SK-N-MC (cell line): ENCODE measurements around the gene OPN1LW.

ENCODE experiments used
- DNase-seq: peaks from one replicate; pipeline ENCODE4 v3.0.0-alpha.2; 2011; ENCODE audit warnings: low read depth, low spot score
- H3K27ac ChIP-seq: fragments of 200-600 bp; sonication (generic); 2 replicates; pipeline ENCODE4 v1.5.1; 2016; ENCODE audit warnings: mixed run types
- H3K36me3 ChIP-seq: fragments of 200-600 bp; sonication (generic); 2 replicates; pipeline ENCODE4 v1.6.1; 2017; ENCODE audit warnings: antibody characterized with exemption, low read length, mixed read lengths; ENCODE audit not compliant: insufficient read depth
- H3K4me3 ChIP-seq: fragments of 200-600 bp; sonication (generic); 2 replicates; pipeline ENCODE4 v1.5.1; 2016
- H3K9ac ChIP-seq: fragments of 200-600 bp; sonication (generic); 2 replicates; pipeline ENCODE4 v1.8.0; 2017; ENCODE audit warnings: mixed run types, mixed read lengths; ENCODE audit not compliant: insufficient read length
- H3K9me3 ChIP-seq: fragments of 200-600 bp; sonication (generic); 2 replicates; pipeline ENCODE4 v1.6.1; 2017; ENCODE audit warnings: low read depth, mild to moderate bottlenecking, antibody characterized with exemption, low read length, moderate library complexity, mixed read lengths
- EZH2 ChIP-seq: fragments of 200-600 bp; sonication (generic); IDR thresholded peaks from one replicate; pipeline ENCODE4 v1.6.1; 2017; ENCODE audit warnings: antibody characterized with exemption
- FOXP2 ChIP-seq: optimal IDR thresholded peaks from 2 replicates; pipeline ENCODE3; 2011; ENCODE audit warnings: mild to moderate bottlenecking, moderate library complexity; ENCODE audit not compliant: insufficient read depth; ENCODE audit errors: extremely low read length, control extremely low read depth
- POLR2AphosphoS5 ChIP-seq: IDR thresholded peaks from 2 replicates; pipeline ENCODE4 v1.6.1; 2012; ENCODE audit warnings: mild to moderate bottlenecking, low read depth, low read length, borderline replicate concordance

The OPN1LW gene

GRCh38 chrX:154125391-154126040 is 18.5 kb upstream of the OPN1LW start:
- no peaks in the 10 kb centered on the region for H3K9me3 ChIP-seq
- H3K9ac ChIP-seq = no peak overlapping the region
- H3K36me3 ChIP-seq = no peaks in the 10 kb centered on the region
- no peak overlapping the region for H3K4me3 ChIP-seq
- no peak for DNase-seq
- no peak overlapping the region for H3K27ac ChIP-seq
- TF ChIP-seq EZH2 (no peak), FOXP2 (no peak), POLR2AphosphoS5 (no peak)

GRCh38 chrX:154126101-154126500 is 17.9 kb upstream of the OPN1LW start:
- TF ChIP-seq POLR2AphosphoS5 (no peak), EZH2 (no peak), FOXP2 (no peak)
- no peaks in the 10 kb centered on the region for H3K36me3 ChIP-seq
- H3K9me3 ChIP-seq = no peaks in the 10 kb centered on the region
- DNase-seq = no peak
- H3K27ac ChIP-seq = no peak overlapping the region
- no peak overlapping the region for H3K4me3 ChIP-seq
- H3K9ac ChIP-seq = no peak overlapping the region

GRCh38 chrX:154131955-154132354 is 12.1 kb upstream of the OPN1LW start:
- H3K4me3 ChIP-seq = no peak overlapping the region
- no peaks in the 10 kb centered on the region for H3K9me3 ChIP-seq
- H3K9ac ChIP-seq = no peak overlapping the region
- DNase-seq = no peak
- TF ChIP-seq EZH2 (no peak), POLR2AphosphoS5 (no peak), FOXP2 (no peak)
- H3K27ac ChIP-seq = no peak overlapping the region
- no peaks in the 10 kb centered on the region for H3K36me3 ChIP-seq

GRCh38 chrX:154132366-154132765 is 11.7 kb upstream of the OPN1LW start:
- no peak for DNase-seq
- Histone ChIP-seq H3K4me3 (no peak overlapping the region), H3K36me3 (no peaks in the 10 kb centered on the region), H3K27ac (no peak overlapping the region), H3K9ac (no peak overlapping the region), H3K9me3 (no peaks in the 10 kb centered on the region)
- no peak for TF ChIP-seq FOXP2

GRCh38 chrX:154135458-154136229 is 8.4 kb upstream of the OPN1LW start:
- no peak for DNase-seq
- H3K27ac ChIP-seq = no peak overlapping the region
- no peaks in the 10 kb centered on the region for H3K36me3 ChIP-seq
- no peaks in the 10 kb centered on the region for H3K9me3 ChIP-seq
- H3K9ac ChIP-seq = no peak overlapping the region
- no peak overlapping the region for H3K4me3 ChIP-seq
- TF ChIP-seq EZH2 (no peak), FOXP2 (no peak), POLR2AphosphoS5 (no peak)

GRCh38 chrX:154136627-154137161 is 7.3 kb upstream of the OPN1LW start:
- DNase-seq = no peak
- TF ChIP-seq FOXP2 (no peak), POLR2AphosphoS5 (no peak)
- Histone ChIP-seq H3K4me3 (peak overlapping the region; percentile 58; the same call in 1 of the 2 replicates), H3K9me3 (no peaks in the 10 kb centered on the region), H3K9ac (no peak overlapping the region), H3K36me3 (no peaks in the 10 kb centered on the region), H3K27ac (no peak overlapping the region)

GRCh38 chrX:154138857-154139256 is 5.2 kb upstream of the OPN1LW start:
- H3K27ac ChIP-seq = no peak overlapping the region
- TF ChIP-seq FOXP2 = no peak
- TF ChIP-seq POLR2AphosphoS5 = no peak
- no peaks in the 10 kb centered on the region for H3K36me3 ChIP-seq
- no peak for DNase-seq
- H3K4me3 ChIP-seq = no peak overlapping the region
- H3K9me3 ChIP-seq = no peaks in the 10 kb centered on the region
- no peak overlapping the region for H3K9ac ChIP-seq

- Histone ChIP-seq H3K4me3 (no peak overlapping the region), H3K27ac (no peak overlapping the region), H3K9ac (no peak overlapping the region), H3K36me3 (no peaks in the 10 kb centered on the region), H3K9me3 (no peaks in the 10 kb centered on the region)
- no peak for TF ChIP-seq POLR2AphosphoS5
- no peak for DNase-seq
These were observed 3.8 kb upstream of the OPN1LW start for GRCh38 chrX:154140206-154140605.

GRCh38 chrX:154140742-154141141 is 3.3 kb upstream of the OPN1LW start:
- Histone ChIP-seq H3K4me3 (no peak overlapping the region), H3K9me3 (no peaks in the 10 kb centered on the region), H3K27ac (no peak overlapping the region), H3K9ac (no peak overlapping the region), H3K36me3 (no peaks in the 10 kb centered on the region)
- TF ChIP-seq EZH2 (no peak), POLR2AphosphoS5 (no peak), FOXP2 (no peak)
- DNase-seq = no peak
